ENCODE results near the gene APBB2.

DNA sequence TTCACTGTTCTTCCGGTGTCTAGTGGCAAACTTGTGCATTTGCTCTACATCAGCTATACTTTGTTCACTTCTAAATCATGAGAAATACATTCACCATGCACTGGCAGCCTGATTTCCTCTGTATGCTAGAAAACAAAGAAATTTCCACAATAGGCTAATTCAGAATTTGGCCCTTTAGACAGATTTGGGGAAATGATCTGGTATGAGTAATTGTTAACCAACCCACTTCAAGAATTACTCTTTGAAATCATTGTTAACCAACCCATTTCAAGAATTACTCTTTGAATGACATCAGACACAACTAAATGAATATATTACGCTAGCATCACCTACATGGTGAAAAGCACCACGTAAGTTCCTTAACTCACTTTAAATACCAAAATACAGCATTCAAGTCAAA is 14.6 kb downstream of the APBB2 start:
- no peak for TF ChIP-seq CTCF (IDR thresholded peaks at IDR 0.05)
- TF ChIP-seq POLR2A (IDR thresholded peaks at IDR 0.05) = no peak
